H1 (cell line): ENCODE data around the gene MUS81. TPM values are rescaled to one million over a fixed set of nuclear protein-coding genes. Genes with fewer than 3 reads are reported as not detected.

Experiments used
- KDM1A ChIP-seq: fragments of 200-600, 300-600 bp; sonication (generic); IDR thresholded peaks from 2 replicates; pipeline ENCODE4 v1.7.1; 2016; ENCODE audit warnings: mild to moderate bottlenecking, low read length, borderline replicate concordance
- polyA plus RNA-seq, 7 experiments: library from polyadenylated mRNA; depleted of rRNA in 3 of 7; stranded (reverse) in 5 of 7; unstranded in 2 of 7; fragments of >200 nt in 5 of 7; fragments of 200-250 nt in 2 of 7; gene quantifications; 1 replicate in 5 of 7; 2 replicates in 1 of 7; 4 replicates in 1 of 7; pipeline versions ENCODE4 v1.2.1 to v1.2.3, GENCODE V29; 2011 to 2013; ENCODE audit warnings: missing spikeins in 2 of 7, mixed read lengths in 2 of 7
- total RNA-seq: library from RNA; stranded (reverse); fragmentation: NEBNext Ultra II Directional; extraction: Animal tissue kit (Norgen Biotek cat#: 25700); gene quantifications from 2 replicates; pipeline ENCODE4 v1.2.1, GENCODE V29; 2021

MUS81 gene
- total and polyA plus RNA-seq, 2 of the 8 experiments (the other 6 are each of a cell fraction or from before 2014, with no cell fraction given), result 30.2 to 31.5 TPM

DNA sequence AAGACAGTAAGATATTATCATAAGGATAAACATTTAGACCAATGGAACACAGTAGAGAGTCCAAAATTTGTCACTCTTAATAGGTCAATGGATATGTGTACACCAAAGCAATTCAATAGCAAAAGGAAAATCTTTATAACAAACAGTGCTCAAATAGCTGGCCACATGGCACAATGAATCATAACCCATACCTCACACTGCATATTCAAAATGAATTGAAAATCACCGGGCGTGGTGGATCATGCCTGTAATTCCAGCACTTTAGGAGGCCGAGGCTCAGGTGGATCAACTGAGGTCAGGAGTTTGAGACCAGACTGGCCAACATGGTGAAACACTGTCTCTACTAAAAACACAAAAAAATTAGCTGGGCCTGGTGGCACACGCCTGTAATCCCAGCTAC, 18.1 kb upstream of the MUS81 start (continued):
- TF ChIP-seq KDM1A, result no peak
